Right forelimb (tissue), 1 donor: ENCODE results near the gene PLEKHG7.
"Not testable (repeated sequence)": the region's sequence is repeated elsewhere in the genome, so short reads cannot be mapped to it uniquely, and the experiment has no call there.

Source experiments
- DNase-seq: peaks from one replicate; pipeline ENCODE4 v3.0.0-alpha.2; 2018

PLEKHG7 gene

DNA sequence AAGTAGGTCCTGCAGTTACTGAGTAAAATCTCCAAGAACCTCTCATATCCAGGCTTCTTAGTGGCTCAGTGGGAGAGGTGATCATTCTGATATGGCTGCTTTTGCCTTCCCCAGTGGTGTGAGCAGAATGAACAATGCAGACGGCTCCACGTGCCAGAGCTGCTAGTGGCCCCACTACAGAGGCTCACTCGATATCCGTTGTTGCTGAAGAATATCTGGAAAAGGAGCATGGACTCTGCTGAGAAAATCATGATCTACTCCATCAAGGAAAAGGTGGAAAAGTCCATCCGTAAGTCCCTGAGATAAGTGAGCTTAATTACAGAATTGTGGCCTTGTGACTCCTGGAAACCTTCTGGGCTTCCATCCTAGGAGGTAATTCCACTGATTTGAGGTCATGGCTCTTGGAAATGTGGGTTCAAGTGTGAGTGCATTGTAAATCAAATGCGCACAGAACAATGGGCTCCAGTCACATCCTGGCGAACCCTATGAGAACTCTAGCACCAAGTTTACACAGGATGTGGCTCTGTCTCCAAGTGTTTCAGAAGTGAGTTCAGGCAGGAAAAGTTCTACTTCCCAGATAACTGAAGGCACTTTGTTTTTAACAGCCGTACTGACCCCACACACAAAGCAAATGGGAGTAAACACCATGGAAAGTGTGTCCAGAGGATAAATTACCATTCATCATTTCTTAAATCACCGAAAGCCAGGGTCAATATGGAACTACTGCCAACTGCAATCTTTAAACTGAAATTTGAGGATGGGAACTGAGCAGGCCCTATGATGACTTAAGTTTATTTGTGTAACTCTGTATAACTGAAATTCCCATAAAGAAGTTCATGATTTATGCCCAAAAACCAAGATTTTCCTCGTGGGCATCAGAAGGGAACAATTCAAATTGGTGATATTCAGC lies 51.4 kb downstream of the PLEKHG7 start:
- no peak for DNase-seq

DNA sequence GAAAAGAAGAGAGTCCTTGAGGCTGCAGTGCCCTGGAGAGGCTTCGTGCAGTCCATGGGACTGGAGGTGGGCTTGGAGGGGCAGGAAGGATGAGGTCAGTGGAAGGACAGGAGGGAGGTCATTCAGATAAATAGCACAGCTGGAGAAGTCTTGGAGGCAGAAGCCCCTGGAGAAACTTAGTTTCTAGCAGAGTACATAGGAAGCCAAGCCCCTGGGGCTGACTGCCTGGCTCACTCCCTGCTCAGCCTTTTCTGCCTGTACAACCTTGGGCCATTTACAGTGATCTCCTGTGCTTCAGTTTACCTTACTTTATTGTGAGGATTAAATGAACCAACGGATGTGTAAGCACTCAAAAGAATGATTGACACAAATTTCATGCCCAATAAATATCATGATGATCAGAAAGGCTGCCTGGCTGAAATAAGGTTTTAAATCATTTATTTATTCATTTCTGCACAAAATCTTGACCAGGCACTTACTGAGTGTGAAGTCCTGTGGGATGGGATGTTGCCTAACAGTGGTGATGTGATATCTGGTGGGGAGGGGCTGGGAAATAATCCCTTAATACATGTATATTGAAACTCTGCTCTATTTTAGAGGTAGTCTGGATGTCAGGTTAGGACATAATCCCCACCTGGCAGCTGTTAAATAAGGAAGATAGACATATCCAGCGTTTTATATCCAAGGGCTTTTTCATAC lies 54.3 kb downstream of the PLEKHG7 start:
- DNase-seq = no peak

DNA sequence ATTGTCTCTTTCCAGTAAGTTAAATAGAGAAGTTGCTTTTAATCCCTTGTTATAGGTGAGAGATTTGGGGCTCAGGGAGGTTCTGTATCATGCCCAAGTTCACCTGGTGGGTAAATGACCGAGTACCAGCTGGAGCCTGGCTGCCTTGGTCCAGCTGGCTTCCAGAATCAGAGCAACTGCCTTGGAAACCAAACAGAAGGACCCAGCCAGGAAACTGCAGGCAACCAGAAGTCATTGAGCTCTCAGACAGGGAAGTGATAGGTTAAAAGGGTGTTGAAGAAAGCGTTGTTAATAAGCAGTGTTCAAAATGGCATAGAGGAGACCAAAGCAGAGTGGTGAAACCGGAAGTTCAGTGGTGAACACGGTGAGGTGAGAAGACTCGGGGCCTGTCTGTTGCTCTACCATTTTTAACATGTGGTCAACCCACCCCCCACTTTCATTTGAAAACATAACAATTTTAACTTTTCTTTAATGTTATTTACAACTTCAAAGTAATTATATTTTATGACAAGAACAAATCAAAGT lies 54.9 kb downstream of the PLEKHG7 start:
- no peak for DNase-seq

DNA sequence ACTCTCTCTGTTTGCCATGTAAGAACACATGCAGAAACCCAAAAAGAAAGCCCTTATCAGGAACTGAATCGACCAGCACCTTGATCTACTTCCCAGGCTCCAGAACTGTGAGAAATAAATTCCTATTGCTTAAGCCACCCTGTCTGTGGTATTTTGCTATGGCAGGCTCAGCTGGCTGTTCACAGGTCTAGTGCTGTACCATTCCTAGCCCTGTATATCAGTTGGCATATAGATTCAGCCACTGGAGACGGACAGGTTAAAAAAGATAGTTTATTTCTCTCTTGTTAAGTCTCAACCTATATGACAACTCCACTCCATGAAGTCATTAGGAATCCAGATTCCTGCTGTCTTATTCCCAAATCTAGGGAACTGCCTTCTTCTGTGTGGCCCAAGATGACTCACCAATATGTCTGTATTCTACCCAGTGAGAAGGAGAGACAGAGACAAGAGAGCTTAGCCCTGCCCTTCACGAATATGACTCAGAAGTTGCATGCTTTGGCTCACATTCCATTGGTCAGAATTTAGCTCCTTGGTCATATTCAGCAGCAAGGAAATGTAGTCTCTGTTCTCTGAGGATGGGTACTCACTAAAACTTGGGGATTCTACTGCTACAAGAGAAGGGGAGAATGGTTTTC lies 57.0 kb downstream of the PLEKHG7 start:
- no peak for DNase-seq

DNA sequence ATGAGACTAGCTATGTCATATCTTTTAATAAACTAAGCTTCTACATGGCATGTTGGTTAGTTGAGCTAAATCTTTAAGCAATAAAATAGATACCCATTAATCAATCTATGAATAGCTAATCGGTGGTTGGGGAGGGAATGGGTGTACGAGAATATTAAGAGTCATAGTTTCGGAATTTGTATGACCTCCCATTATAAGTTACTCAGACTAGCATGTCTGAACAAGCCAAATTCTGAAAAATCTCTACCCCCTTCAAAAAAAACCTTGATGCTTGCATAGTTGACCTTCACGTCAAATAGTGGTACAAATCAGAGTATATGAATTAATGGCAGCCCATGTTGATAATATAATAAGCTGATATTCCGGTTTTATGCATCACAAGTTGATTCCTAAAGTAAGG lies 60.0 kb downstream of the PLEKHG7 start:
- DNase-seq = no peak

DNA sequence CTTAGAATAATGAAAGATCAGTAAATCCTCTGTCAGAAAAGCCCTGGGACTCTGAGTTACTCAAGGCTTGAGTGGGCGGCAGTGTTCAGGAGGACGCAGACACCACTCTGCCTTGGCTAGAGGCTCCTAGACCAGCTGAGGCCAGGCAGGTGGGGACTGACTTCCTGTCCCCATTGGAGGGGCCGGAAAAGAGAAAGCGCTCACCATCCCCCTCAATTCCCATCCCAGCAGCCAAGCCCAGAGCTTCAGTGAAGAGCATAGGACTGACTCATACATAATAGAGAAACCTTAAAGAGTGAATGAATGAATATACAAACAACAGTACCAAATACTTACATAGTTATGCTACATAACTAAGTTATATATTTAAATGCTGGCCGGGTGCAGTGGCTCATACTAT lies 62.0 kb downstream of the PLEKHG7 start:
- no peak for DNase-seq

DNA sequence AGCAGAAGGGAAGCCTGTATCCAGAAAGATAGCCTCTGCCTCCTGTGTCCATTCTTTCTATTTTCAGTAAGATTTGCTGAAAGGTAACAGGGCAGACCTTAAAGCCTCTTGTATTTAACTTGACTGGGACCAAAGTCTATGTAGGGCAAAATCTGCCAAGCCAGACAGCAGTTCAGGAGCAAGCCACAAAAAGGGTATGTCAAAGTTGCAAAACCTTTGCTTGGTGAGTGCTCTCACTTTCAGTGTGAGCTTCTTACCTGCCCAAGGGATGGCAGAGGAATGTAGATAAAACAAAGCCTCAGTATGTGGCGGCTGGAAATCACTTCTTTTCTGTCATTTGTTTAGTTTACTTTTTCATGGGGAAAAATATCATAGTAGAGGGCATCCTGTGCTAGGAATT lies 63.1 kb downstream of the PLEKHG7 start:
- DNase-seq = no peak

DNA sequence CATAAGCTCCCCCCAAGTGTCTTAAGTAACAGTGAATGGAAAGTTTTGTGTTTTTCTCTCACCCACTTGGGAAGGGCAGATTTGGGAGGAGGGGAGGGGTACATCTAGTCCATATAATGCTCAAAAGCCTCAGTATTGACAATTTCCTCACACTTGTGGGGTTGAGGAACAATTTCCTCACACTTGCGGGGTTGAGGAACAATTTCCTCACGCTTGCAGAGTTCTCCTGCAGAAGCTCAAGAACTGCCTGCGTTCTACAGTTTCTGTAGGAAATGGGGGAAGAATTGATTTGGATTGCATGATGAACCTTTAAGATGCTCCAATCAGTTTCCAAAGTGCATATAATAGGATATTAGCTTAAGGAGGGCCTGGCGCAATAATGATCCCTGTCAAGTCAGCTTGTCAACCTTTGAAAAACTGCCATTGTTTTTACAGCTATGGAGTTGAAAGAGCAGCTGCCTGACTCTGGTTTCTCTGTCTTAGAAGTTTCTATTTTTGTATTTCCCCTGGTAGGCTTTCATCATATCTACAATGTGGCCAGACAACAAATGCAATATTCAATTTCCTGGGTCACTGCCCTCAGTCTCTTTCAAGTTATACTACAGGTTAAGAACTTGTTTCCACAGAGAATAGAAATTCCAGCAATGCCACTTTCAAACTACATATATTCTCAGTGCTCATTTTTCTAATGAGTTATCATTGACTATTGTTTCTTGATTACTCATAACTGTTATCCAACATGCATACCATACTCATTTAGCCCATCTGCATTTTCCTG lies 66.5 kb downstream of the PLEKHG7 start:
- DNase-seq = no peak

DNA sequence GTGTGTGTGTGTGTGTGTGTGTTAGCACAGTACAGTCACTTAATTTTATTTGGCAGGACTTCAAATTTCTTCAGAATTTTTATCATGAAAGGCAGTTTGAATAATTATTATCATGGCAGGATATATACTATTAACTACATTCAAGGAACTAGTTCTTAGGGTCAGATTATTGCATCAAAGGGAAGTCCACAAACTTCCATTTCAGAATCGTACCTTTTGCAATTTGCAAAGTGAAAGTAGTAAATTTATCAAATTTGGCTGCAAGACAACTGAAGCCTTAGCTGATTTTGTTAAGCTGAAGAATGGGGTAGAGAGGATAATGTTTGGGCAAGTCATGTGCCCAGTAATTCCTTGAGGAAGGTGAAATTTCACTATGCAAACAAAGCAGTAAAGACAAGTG lies 68.2 kb downstream of the PLEKHG7 start:
- DNase-seq = no peak

DNA sequence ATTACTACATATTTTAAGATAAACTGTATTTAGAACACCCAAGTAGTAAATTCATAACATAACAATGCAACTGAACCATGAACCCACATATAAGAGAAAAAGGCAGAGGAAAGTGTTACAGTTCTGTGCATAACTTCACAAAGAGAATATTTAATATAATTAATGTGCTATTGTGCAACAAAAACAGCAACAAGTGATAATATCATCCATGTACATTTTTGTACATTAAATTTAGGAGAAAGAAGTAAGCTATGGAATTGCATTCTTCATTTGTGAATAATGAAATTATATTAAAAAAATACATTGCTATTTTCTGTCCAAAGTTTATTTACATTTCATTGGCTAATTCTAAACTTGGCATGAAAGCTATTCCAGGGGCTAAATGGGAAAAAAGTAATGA lies 72.6 kb downstream of the PLEKHG7 start:
- DNase-seq = no peak

DNA sequence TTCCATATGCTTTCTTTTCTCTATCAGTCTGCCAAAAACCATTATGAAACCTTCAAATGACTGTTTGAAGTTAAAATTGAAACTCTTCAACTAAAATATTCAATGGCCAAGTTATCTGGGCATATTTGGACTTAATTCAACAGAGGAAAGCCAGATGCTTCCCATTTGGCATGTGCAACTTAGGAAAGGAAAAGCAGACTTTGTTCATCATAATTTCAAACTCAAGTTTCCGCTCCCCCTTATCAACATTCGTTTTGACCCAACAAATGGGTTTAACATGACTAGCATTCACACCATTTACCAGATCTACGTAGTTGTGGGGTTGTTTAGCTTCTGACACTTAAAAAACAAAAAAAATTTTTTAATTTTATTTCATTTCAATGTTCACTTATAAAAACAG lies 75.7 kb downstream of the PLEKHG7 start:
- DNase-seq = no peak

DNA sequence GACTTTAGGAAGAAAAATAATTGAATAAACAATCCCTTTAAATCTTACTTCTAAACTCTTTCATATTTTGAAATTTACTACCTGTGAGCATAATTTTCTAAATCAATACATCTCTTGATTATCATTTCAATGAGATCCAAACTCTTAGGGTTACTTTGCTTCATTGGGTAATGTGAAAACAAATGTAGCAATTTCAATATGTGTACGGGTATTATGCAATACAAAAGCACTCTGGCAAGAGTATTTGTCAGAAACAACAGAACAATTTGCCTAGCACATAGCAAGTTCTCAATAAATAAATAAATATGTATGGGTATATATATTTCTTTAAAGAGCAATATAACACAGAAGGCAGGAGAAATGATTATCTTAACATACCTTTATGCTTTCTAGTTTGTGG lies 77.1 kb downstream of the PLEKHG7 start:
- DNase-seq = no peak

DNA sequence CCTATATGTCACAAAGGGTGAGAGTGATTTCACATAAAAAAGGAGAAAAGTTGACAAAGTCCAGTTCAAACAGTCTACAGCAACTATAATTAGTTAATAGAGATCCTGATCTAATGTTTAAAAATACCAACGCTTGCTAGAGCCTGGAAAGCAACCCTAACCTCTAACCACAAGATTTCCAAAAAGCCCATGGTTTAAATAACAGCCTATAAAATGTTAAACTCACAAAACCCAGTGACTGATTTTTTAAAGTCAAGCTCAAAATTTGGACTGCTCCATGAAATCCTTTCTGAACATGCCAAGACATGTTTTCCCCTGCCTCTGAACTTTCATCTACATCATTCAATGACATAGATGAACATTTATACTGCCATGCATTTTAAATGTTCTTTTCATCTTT lies 81.6 kb downstream of the PLEKHG7 start:
- no peak for DNase-seq

DNA sequence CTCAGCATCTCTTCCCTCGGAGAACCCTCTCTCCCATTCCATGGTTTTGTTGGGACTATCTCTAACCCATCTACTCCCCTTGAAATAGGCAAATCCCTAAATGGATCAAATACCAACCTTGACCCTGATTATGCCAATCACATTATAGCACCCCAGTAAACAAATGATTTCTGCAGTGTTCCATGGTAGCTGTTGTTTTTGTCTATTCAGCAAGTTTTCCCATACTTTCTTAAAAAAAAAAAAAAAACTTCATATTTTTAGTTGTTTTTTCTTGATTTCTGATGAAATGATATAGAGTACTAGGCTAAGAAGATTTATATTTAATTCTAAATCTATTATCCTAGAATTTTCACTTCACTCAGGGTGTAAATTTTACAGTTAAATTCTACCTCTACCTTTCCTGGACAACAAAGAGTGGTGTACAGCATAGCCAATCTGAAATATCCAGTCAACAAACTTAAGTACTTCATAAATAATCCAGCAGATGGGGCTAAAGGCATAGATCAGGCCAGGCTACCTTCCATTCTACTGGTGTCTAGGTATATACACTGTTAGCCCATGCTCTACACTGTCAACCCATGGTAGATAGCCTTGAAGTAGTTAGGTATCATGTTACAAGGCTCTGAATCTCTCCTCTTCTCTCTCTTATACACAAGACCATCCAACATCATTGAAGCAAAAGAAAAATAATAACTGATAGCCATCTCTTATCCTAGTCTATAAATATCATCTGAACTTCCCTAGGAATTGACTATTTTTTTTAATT lies 82.2 kb downstream of the PLEKHG7 start:
- no peak for DNase-seq

DNA sequence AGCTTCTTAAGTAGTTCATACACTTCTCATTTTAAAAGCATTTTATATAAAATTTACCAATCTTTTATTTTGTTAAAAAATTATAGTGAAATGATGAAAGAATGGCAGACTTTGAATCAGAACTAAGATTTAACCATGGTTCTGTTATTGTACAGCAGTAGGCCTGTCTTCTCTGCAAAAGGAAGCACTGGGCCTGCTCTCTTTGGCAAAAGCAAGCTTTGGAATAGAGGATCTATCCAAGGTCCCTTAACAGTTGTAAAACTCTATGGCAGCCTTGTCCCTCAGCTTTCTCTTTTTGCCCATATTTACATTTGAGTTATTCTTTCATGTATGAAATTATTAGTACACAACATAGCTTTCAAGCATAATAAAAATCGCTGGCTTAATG lies 82.8 kb downstream of the PLEKHG7 start:
- no peak for DNase-seq

DNA sequence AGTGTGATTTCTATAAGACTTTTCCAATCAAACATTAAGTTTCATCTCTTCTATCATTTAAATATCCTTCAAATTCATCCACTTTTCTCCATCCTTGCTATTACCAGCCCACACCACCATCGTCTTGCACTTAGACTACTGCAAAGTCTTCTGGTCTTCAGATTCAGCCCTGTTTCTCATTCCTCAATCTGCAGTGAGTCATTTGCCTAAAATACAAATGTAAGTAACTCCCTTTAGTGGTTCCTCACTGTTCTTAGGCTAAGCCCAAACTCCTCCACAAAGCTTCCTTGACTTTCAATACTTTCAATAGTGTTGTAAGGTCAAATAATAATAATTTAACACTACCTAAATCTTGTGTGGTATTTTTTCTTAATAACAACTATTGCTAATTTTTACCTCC lies 83.3 kb downstream of the PLEKHG7 start:
- DNase-seq = no peak

DNA sequence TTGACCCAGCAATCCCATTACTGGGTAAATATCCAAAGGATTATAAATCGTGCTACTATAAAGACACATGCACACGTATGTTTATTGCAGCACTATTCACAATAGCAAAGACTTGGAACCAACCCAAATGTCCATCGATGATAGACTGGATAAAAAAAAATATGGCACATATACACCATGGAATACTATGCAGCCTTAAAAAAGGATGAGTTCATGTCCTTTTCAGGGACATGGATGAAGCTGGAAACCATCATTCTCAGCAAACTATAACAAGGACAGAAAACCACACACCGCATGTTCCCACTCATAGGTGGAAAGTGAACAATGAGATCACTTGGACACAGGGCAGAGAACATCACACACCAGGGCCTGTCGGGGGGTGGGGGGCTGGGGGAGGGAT lies 91.6 kb downstream of the PLEKHG7 start:
- not testable (repeated sequence) for DNase-seq

DNA sequence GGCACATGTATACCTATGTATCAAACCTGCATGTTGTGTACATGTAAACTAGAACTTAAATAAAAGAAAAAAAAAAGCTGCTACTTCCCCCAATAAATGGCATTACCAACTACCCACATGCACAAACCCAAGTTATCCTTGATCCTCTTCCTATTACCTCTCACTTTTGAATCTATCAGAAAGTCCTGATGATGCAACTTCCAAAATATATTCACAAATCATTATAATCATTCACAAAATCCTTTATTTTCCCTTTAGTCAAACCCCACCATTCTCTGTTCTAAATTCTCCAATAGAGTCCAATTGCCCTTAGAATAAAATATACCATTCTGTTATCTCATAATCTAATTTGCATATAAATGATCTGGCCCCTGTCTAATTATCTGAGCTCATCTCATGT lies 92.0 kb downstream of the PLEKHG7 start:
- DNase-seq = no peak

DNA sequence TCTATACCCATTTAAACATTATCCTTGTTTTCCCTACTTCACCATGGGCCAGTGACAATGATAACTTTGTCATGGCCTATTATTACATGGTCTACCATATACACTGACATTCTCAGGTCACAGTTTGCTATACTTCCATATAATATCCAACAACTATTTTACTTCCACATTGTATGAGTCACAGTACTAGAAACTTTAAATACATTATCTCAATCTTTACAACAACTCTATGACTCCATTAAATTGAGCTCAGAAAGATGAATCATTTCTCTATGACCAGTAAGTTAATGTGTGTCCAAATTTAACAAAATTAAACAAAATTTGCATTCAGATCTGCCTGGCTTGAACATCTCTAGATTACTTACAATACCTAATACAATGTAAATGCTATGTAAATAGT lies 93.9 kb downstream of the PLEKHG7 start:
- no peak for DNase-seq

DNA sequence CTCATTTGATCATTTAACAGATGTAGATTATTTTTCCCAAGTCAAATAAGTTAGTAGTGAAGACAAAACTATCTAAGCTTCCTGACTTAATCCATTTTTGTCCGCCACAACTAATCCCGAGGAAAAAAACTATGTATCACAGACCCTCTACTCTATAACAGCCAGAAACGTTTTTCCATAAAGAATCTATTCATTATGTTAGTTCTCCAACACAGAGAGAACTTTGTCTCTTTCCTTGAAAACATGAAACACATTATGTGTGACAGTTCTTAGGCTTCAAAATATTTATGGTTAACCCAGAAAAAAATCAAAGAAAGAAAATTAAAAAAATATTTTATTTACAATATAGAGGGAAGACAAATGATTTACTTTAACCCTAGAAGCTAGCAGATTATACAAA lies 100.1 kb downstream of the PLEKHG7 start:
- no peak for DNase-seq

DNA sequence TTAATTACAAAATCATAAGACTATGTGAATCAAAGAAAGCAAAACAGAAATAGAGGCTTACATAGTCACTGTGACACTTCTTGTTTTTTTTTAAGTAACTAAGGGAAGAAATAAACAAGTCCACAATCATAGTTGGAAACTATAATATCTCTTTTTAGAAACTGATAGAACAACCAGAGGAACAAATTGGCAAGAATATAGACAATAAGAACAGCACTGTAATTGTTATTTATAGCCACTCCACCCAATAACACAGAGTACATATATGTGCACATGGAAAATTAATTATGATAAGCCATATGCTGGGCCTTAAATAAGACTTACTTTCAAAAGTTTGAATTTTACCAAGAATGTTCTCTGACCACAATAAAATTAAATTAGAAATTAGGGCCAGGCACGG lies 101.1 kb downstream of the PLEKHG7 start:
- no peak for DNase-seq

DNA sequence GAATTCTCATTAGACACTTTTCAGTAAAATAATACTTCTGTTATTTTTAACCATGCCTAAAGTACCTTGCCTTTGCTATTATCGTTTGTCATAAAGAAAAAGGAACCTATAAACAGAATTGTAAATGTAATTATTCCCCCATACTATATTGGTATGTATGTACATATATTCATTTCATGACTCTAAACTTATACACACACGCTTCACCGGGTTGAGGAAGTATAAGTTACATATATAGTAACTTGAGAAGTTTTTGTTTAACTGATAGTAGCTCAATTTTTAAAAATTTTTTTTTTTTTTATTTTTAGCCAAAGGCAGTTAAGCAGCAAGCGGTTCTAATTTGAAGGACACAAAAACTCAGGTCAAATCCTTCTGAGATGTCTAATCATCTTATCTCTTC lies 107.6 kb downstream of the PLEKHG7 start:
- no peak for DNase-seq
